DOHH2 (cell line): ENCODE data around the gene GSTA5.

ENCODE experiments used
- H3F3A ChIP-seq: fragments of 200-600 bp; sonication (generic), shearing (Covaris generic); 2 replicates; pipeline ENCODE4 v1.6.0; 2016; ENCODE audit warnings: antibody characterized with exemption, mild to moderate bottlenecking; ENCODE audit not compliant: control insufficient read depth, insufficient read depth
- H3K27ac ChIP-seq: fragments of 200-600 bp; sonication (generic); 2 replicates; pipeline ENCODE4 v1.5.1; 2014; ENCODE audit warnings: low read depth, mild to moderate bottlenecking, low read length, moderate library complexity
- H3K27me3 ChIP-seq: fragments of 200-600 bp; sonication (generic); 2 replicates; pipeline ENCODE4 v1.6.1; 2014; ENCODE audit warnings: mild to moderate bottlenecking, low read length, mixed read lengths; ENCODE audit not compliant: control insufficient read depth
- H3K36me3 ChIP-seq: fragments of 200-600 bp; sonication (generic); 2 replicates; pipeline ENCODE4 v1.6.1; 2014; ENCODE audit warnings: mild to moderate bottlenecking, low read length, moderate library complexity, mixed read lengths; ENCODE audit not compliant: control insufficient read depth
- H3K4me1 ChIP-seq: fragments of 200-600 bp; sonication (generic); 2 replicates; pipeline ENCODE4 v1.6.1; 2014; ENCODE audit warnings: mild to moderate bottlenecking, low read length, mixed read lengths; ENCODE audit not compliant: control insufficient read depth
- H3K4me2 ChIP-seq: fragments of 200-600 bp; sonication (generic); 2 replicates; pipeline ENCODE4 v1.6.0; 2014; ENCODE audit warnings: mild to moderate bottlenecking, low read length, moderate library complexity
- H3K4me3 ChIP-seq: fragments of 200-600 bp; sonication (generic); 2 replicates; pipeline ENCODE4 v1.5.1; 2014; ENCODE audit warnings: mild to moderate bottlenecking, low read length, mixed read lengths
- H3K79me2 ChIP-seq: fragments of 200-600 bp; sonication (generic); 2 replicates; pipeline ENCODE4 v1.6.1; 2014; ENCODE audit warnings: mild to moderate bottlenecking, low read length, mixed read lengths; ENCODE audit not compliant: control insufficient read depth
- H3K9me2 ChIP-seq: fragments of 200-600 bp; sonication (generic); replicated peaks from 2 replicates; pipeline ENCODE4 v1.6.1; 2014; ENCODE audit warnings: mild to moderate bottlenecking, low read length, mixed read lengths; ENCODE audit not compliant: control insufficient read depth
- H3K9me3 ChIP-seq: fragments of 200-600 bp; sonication (generic); 2 replicates; pipeline ENCODE4 v1.6.1; 2014; ENCODE audit warnings: antibody characterized with exemption, low read length, mixed read lengths; ENCODE audit not compliant: control insufficient read depth, insufficient read depth
- H4K20me1 ChIP-seq: fragments of 200-600 bp; sonication (generic); 2 replicates; pipeline ENCODE4 v1.6.0; 2014; ENCODE audit warnings: low read depth, mild to moderate bottlenecking, antibody characterized with exemption, low read length, moderate library complexity; ENCODE audit not compliant: control insufficient read depth, insufficient read depth
- CTCF ChIP-seq: fragments of 200-600 bp; sonication (generic); IDR thresholded peaks from one replicate; pipeline ENCODE4 v1.5.1; 2014; ENCODE audit warnings: antibody characterized with exemption, mild to moderate bottlenecking, low read depth, low read length; ENCODE audit not compliant: poor library complexity, severe bottlenecking
- EZH2phosphoT487 ChIP-seq: fragments of 200-600 bp; sonication (generic); IDR thresholded peaks from 2 replicates; pipeline ENCODE4 v1.6.1; 2017; ENCODE audit warnings: borderline replicate concordance, mild to moderate bottlenecking, antibody characterized with exemption, low read length, moderate library complexity, mixed read lengths

Gene GSTA5

GRCh38 chr6:52840763-52841585 lies at the start of gene GSTA5:
Gene GSTA5 (minus strand): TSS chr6:52840813.
- Histone ChIP-seq H3K27me3 (no peaks in the 10 kb centered on the region), H3K4me1 (no peaks in the 10 kb centered on the region), H3K9me2 (no peaks in the 10 kb centered on the region), H3K4me3 (no peak within 1 kb of the TSS), H3F3A (no peaks in the 10 kb centered on the region), H3K9me3 (no peaks in the 10 kb centered on the region), H3K79me2 (no peaks in the 10 kb centered on the region), H3K36me3 (no peaks in the 10 kb centered on the region), H3K27ac (no peak within 1 kb of the TSS), H3K4me2 (no peak within 1 kb of the TSS), H4K20me1 (no peaks in the 10 kb centered on the region)
- no peak for TF ChIP-seq CTCF
- no peak for TF ChIP-seq EZH2phosphoT487

- Histone ChIP-seq H3K4me1 (no peaks in the 10 kb centered on the region), H3K27me3 (0 out of 2 replicates have a peak, but pooled peaks cover 2% of the 10 kb centered on the region), H3K36me3 (no peaks in the 10 kb centered on the region), H3K4me3 (no peak overlapping the region), H3K9me3 (no peaks in the 10 kb centered on the region), H3K9me2 (no peaks in the 10 kb centered on the region), H3F3A (no peaks in the 10 kb centered on the region), H4K20me1 (no peaks in the 10 kb centered on the region), H3K27ac (no peak overlapping the region), H3K4me2 (no peak overlapping the region), H3K79me2 (no peaks in the 10 kb centered on the region)
- TF ChIP-seq EZH2phosphoT487 (no peak), CTCF (no peak)
These were observed 49.4 kb upstream of the GSTA5 start for GRCh38 chr6:52890018-52890417.

- Histone ChIP-seq H3K9me2 (no peaks in the 10 kb centered on the region), H3K79me2 (no peaks in the 10 kb centered on the region), H3K4me2 (no peak overlapping the region), H3F3A (no peaks in the 10 kb centered on the region), H3K9me3 (no peaks in the 10 kb centered on the region), H3K27me3 (0 out of 2 replicates have a peak, but pooled peaks cover 2% of the 10 kb centered on the region), H4K20me1 (no peaks in the 10 kb centered on the region), H3K4me1 (no peaks in the 10 kb centered on the region), H3K4me3 (no peak overlapping the region), H3K27ac (no peak overlapping the region), H3K36me3 (no peaks in the 10 kb centered on the region)
- no peak for TF ChIP-seq CTCF
- TF ChIP-seq EZH2phosphoT487, result no peak
These were observed 47.4 kb upstream of the GSTA5 start for GRCh38 chr6:52887910-52888524.
